Cardiac septum (tissue), 1 donor: Measurements from ENCODE around the gene LARP4B. TPM values are rescaled to one million over a fixed set of nuclear protein-coding genes. Genes with fewer than 3 reads are reported as not detected.
"Not testable (repeated sequence)": the region's sequence is repeated elsewhere in the genome, so short reads cannot be mapped to it uniquely, and the experiment has no call there.

Experiments used
- DNase-seq: peaks from one replicate; pipeline ENCODE4 v3.0.0-alpha.2; 2020; ENCODE audit warnings: low spot score
- intact Hi-C: fragments of 100-400 bp; cut with DNase I; formaldehyde crosslinking; loops from one replicate; pipeline ENCODE4 v1.14.0; 2022
- total RNA-seq: library from RNA; stranded (reverse); fragmentation: NEBNext Ultra II Directional; extraction: Animal tissue kit (Norgen Biotek cat#: 25700); gene quantifications from one replicate; pipeline ENCODE4 v1.2.1, GENCODE V29; 2021
- donor health status: DM: no; HTN: no; CAD: no.

Gene LARP4B
- total RNA-seq, 1 donor from 2014 or later: 69.8 TPM

DNA sequence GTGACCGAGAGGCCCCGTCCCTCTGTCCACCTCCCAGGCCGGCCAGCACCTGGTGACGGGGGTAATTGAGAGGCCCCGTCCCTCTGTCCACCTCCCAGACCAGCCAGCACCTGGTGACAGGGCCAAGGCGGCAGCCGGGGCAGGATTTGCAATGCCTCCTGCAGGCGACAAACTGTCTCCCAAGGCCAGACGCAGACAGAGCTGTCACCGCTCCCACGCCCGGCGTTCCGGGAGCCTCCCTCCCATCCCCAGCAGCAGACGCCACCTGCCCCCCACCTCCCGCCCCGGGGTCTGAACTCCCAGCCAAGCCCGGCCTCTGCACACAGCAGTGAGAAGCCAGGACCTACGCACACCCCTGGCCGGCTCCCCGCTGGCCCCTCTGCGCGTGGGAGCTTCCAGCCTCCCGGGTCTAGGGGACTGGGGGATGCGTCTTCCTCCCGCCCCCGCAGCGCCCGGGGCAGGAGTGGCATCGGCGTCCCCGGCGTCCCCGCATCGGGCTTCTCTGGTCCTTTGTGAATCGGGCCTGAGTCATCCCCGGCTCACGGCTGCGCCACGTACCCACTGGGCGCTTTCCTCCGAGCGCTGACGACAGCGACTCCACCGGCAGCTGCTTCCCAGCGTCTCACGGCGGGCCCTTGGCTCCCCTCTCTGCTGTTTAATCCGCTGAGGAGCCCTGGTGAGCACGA lies 147.0 kb downstream of the LARP4B start:
- intact Hi-C loops: loop anchor here (5.0 to 10.0 kb wide), 2 partner anchors 200 to 272 kb away; no protein-coding TSS in a partner anchor
- no peak for DNase-seq

DNA sequence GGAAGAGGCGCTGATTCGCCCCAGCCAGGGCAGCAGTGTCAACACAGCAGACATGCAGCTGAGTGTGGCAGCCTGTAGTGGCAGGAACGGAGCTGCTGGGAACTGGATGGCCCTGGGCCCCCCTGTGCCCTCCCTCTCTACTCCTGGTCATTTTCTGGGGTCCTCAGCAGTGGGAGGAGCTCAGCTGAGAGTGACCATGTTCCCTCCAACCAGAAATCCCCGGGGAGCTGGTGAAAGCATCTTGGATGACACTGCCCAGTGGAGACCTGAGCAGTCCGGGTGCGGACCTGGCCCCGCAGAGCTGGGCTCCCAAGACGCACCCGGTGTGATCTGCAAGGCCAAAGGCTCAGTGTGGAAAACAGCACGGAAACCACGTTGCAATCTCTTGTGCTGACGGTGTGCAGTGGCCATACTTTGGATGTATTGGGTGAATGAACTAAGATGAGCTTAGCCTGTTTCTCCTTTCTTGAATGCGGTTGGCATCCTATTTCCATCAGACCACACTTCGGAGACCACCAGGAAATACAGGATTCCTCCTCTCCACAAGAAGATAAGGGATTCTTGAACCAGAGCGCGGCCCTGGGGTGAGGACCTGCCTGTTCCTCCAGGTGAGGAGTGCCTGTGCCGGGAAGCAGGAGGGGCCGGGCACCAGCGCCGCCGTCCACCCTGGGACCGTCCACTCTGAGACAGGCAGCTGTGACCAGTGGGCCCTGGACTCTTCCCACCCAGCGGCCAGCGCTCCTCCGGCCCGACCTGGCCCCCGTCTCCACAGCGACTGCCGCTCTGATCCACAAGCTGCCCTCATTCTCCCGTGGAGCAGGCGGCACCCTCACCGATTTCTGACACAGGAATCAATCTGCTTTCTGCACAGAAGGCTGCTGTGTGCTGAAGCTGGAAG lies 148.5 kb downstream of the LARP4B start:
- DNase-seq: no peak
- intact Hi-C loops: loop anchor here (10.0 kb wide), 1 partner anchor 198 kb away; no protein-coding TSS in a partner anchor

DNA sequence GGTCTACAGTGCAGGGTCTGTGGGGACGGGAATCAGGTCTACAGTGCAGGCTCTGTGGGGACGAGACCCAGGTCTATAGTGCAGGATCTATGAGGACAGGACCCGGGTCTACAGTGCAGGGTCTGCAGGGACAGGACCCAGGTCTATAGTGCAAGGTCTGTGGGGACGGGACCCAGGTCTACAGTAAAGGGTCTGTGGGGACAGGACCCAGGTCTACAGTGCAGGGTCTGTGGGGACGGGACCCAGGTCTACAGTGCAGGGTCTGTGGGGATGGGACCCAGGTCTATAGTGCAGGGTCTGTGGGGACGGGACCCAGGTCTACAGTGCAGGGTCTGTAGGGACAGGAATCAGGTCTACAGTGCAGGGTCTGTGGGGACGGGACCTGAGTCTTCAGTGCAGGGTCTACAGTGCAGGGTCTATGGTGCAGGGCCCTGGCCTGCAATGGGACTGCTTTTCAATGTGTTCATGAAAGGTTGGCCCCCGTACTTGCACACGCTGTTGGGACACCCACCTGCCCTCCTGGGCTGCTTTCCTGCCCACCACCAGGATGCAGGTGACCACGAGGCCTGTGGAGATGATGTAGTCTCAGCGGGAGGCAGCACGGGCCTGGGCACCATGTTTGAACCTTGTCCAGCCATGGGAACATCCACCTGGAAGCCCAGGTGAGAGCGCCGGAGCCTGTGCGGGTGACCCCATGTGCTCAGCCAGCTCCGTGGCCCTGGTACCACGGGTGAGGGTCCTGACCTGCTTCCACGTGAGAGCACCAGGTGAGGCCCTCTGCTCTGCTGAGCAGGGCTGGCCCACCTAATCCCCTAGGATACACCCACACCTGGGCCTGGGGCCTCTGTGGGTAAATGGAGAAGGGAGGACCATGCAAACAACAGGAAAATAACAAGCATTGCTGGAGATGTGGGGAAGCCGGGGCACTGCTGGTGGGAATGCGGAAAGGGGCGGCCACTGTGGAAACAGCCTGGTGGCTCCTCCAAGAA lies 150.7 kb downstream of the LARP4B start:
- no peak for DNase-seq
- intact Hi-C loops: loop anchor here (10.0 kb wide), 1 partner anchor 196 kb away; no protein-coding TSS in a partner anchor

DNA sequence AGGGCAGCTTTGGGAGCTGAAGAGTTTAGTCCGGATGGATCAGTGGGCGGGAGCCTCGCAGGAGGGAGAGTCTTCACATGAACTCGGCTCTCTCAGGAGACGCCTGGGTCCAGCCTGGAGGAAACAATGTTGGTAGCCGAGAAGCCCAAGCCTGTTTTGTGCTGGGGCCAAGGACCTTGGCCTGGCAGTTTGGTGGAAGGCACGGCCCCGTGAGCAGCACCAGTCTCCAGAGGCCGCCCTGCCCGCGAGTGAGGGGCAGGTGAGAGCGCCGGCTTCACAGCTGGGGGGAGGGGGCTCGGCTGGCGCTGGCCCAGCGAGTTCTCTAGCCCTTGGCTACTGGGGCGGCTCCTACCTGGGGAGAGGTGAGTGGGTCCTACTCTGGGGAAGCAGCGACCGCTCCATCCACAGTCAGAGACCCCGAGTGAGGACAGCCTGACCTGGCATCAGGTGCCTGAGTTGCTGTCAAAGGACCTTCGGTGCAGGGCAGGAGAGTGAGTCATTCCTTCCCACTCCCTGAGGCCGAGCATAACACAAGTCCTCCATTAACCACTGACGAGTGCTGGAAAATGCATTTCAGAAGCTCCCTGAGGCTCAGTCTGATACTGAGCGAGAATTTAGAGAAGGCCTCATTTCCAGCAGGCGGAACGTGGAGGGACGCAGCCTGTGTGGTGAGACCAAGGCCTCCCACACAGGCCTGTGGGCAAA lies 152.7 kb downstream of the LARP4B start:
- intact Hi-C loops: no loop called here
- no peak for DNase-seq

DNA sequence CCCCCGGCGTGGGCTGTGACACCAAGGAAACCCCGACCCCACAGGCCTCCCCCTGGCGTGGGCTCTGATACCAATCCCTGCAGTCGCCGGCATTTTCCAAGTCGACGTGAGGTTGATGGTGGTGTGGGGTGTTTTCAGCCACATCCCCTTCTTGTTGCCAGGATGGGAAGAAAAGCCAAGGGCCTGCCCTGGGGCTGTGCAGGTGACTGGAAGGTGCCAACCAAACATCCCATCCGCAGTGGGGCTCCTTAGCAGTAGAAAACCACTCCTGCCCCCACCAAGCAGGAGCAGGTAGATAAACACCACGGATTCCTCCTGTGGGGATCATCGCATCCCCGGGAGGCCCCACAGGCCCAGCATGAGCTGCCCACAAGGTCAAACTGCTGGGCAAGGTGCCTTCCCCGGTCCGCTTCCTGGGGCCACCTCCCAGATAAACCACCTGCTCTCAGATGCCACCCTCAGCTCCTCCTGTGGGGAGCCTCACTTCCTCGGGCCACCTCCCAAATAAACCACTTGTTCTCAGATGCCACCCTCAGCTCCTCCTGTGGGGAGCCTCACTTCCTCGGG lies 153.5 kb downstream of the LARP4B start:
- intact Hi-C loops: no loop called here

DNA sequence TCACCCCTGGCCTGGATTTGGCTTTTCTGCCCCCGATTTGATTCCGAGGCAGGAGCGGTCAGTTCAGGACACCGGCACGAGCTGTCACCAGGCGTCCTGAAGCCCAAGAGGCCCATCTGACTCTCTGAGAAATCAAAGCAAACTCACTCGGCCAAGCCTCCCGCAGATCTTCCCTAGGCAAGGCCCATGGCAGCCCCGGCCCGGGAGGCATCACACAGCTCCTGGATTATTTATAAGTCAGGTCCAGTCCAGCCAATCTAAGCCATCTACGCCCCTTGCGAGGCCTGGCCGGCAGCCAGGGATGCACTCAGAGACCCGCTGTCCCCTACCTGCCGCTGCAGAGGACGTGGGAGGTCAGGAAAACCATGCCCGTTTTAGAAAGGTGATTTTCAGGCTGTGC lies 154.7 kb downstream of the LARP4B start:
- no peak for DNase-seq
- intact Hi-C loops: no loop called here

More for the DNA sequence above, 153.5 kb downstream of the LARP4B start:
- DNase-seq: no peak

DNA sequence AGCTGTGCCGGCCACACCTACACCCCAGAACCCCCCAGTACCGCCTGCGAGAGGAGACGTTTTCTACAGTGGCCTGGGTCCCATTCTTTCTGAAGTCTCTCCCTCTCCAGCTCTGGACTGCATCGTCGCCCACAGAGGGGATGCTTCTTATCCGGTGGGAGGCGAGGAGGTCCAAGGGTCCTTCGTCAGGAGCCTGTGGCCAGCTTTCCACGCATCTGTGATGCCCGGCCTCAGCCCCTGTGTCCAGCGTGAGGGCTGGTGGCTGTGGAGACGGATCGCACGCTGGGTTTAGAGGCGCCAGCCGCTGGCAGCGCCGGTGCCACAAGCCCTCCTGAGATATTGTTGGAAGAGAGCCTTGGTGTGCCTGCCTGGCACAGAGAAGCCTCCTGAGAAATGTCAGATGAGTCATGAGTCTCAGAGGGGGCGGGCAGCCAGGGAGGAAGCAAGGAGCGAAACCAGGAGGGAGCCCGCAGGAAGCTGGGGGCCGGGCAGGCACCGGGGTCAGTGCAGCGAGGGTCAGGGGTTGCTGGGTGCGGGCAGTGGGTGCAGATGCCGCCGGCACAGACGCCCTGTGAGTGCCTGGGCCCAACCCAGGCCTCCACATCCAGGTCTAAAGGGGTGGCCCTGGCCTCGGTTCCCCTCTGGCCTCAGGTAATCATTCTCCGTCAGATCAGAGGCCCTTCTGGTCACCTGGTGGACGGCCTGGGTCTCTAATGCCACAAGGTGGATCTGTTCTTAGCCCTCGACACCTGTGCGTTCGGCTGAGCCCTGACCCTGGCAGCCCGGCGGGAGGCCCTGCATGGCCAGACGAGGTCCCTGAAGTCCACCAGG lies 156.0 kb downstream of the LARP4B start:
- DNase-seq: no peak
- intact Hi-C loops: no loop called here

DNA sequence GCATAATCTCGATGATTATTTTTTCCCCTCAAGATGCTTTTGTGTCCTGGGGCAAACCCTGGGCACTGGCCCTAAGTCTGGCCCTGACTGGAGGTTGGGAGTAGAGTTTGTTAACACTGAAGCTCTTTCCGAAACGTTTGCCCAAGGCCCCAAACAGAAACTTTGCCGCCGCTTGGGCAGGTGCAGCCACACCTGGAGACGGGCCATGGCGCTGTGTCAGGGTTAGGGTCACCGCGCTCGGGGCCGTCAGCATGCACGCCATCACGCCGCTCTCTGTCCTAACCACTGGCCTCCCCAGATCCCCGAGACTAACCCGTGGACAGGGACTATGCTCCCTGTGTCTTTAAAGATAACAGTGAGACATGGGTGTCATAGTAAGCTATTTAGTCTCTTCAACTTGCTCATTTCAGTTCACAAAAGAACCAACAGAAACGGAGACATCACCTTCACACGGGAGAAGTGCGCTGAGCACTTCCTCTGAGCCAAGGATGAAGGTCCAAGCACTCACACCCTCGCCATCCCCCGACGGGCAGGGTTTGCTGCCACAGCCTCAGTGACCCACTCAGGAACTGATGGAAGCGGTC lies 156.8 kb downstream of the LARP4B start:
- DNase-seq: no peak
- intact Hi-C loops: no loop called here

DNA sequence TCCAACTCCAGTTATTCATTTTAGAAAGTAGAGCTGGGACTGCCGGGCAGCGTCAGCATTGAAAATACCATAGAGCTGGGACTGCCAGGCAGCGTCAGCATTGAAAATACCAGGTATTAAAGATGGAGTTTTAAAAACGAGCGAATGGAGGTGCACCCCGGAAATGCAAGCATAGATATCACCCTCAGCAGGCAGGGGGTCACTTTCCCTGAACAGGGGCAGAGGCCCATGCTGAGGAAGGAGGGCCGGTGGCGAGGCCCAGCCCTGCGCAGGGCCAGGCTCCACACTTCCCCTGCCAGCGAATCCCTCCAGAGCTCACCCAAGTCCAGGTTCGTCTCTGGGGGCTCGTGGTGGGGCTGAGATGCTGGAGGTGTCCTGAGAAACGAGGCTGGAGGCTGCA lies 157.3 kb downstream of the LARP4B start:
- DNase-seq: no peak
- intact Hi-C loops: no loop called here

DNA sequence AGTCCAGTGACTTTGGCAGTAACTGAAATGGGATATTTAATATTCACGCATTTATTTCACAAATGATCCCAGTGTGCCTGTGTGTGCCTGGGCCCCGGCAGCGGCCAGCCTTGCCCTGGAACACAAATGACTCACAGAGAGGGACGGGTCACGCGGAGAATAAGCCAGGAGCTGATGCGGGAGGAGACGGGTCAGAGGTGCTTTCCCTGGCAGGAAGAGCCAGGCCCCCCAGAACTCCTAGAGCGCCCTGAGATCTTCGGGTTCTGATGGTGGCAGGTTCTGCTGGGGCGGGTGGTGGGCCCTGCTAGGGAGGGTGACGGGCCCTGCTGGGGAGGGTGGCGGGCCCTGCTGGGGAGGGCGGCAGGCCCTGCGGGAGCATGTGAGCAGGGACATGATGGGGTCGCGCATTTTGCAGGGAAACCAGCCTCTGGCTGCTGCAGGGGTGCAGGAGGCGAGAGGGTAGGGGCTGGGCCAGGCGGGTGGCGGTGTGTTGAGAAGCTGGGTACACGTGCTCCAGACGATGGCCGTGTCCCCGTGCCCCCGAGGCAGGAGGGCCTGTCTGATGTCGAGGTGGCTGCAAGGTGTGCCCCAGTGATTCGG lies 157.8 kb downstream of the LARP4B start:
- no peak for DNase-seq
- intact Hi-C loops: no loop called here

DNA sequence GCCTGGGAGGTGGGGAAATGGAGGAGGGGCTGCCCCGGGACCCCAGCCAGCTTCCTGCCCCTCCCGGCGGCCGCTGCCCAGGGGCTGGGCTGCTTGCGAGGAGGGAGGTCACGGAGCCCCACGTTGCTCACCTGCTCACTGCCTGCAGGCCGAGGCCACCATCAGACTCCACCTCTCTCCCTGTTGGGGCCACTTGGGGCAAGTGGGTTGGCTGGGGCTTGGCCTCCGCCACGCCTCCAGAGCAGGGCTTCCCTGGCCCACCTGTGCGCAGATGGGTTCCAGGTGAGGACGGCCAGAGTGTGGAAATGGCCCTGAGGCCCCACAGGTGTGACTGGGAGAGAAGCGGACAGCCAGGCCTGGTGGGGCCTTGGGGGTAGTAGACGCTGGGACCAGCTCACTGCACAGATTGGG lies 159.3 kb downstream of the LARP4B start:
- intact Hi-C loops: no loop called here
- no peak for DNase-seq

DNA sequence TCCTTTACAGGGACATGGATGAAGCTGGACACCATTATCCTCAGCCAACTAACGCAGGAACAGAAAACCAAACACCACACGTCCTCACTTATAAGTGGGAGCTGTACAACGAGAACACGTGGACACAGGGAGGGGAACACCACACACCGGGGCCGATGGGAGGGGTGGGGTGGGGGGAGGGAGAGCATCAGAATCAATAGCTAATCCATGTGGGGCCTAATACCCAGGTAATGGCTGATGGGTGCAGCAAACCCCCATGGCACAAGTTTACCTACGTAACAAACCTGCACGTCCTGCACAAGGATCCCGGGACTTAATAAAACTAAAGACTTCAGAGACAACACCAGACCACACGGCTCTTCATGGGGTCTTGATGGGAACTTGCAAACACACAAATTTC lies 159.9 kb downstream of the LARP4B start:
- intact Hi-C loops: no loop called here
- no peak for DNase-seq

DNA sequence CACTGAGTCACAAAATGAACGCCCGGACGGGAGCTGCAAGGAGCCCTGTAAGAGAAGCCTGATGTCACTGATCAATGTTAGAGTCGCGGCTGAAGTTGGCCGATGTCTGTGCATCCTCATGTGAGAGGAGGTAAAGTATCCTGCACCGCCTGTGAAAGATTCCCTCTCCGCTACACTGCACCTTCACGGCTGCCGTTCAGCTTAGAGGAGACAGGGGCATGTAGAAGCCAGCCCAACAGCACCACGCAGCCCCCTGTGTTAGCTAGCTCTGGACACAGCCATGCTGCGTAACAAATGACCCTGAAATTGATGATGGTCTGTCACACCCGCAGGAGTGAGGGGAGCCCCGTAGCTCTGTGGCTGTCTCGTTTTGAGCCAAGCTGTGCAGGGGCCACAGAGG lies 160.5 kb downstream of the LARP4B start:
- intact Hi-C loops: no loop called here
- DNase-seq: no peak

DNA sequence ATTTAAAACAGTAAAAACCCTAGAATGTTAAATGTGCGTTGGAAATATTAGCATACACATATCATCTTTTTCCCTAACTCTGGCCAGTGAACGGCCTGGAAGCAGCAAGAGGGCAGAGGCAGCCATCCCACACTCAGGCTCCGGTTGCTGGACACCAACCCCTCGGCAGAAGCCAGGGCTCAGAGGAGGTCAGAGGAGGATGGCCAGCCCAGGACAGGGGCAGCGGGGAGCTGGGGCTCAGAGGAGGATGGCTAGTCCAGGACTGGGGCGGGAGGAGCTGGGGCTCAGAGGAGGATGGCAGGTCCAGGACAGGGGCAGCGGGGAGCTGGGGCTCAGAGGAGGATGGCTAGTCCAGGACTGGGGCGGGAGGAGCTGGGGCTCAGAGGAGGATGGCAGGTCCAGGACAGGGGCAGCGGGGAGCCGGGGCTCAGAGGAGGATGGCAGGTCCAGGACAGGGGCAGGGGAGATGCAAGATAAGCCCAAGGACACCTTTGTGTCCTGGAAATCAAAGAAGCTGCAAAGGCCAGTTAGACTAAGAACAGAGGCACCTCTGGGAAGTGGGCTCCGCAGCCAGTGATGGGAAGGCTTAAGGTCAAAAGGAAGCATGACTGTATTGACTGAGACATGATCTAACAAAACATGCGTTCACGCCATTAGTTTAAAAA lies 161.3 kb downstream of the LARP4B start:
- DNase-seq, intact Hi-C loops: not testable (repeated sequence)

DNA sequence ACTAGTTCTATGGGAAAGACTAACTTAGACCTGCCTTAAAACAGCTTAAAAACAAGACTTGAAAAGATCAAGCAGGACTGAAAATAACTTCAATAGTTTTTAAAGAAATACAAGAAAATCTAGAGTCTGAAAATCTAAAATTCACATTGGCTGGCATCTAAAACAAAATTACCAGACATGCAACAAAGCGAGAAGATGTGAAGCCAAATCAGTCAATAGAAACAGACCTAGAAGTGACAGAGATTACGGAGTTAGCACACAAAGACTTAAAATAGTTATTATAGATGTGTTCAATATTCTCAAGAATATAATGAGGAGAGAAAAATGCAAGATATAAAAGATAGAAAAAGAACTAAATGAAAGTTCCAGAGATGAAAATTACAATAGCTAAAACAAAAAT lies 163.7 kb downstream of the LARP4B start:
- DNase-seq: no peak
- intact Hi-C loops: no loop called here

DNA sequence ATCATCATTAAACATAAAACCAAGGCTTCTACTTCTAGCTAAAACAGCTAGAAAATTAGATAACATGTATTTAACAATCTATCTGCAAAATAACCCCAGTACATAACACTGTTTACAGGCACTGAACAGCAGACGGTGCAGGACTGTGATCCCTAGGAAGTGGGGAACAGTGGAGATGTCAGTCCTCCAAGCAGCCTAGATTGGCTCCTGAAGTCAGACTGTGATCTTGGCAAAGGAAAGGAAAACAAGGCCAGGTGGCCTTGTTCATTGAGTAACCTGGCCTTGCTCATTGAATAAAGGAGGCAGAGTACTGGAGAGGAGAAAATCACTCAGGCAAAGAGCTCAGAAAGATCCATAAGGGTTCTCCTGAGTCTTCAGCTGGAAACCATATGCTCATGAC lies 164.3 kb downstream of the LARP4B start:
- DNase-seq: no peak
- intact Hi-C loops: no loop called here

DNA sequence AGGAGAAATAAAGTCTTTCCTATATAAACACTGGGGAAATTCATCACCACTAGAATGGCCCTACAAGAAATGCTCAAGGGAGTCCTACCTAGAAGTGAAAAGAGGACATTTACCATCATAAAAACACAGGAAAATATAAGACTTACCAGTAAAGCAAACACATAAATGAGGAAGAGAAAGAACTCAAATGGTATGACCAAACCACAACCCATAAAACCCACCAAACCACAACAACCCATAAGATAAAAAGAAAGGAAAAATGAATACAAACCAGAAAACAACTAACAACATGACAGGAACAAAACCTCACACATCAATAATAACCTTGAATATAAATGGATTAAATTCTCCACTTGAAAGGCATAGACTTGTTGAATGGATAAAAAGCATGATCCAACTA lies 170.1 kb downstream of the LARP4B start:
- no peak for DNase-seq
- intact Hi-C loops: no loop called here
